DOHH2 (cell line): ENCODE results near the gene TCTN1.
"Not testable (repeated sequence)": the region's sequence is repeated elsewhere in the genome, so short reads cannot be mapped to it uniquely, and the experiment has no call there.

Experiments
- H3F3A ChIP-seq: fragments of 200-600 bp; sonication (generic), shearing (Covaris generic); 2 replicates; pipeline ENCODE4 v1.6.0; 2016; ENCODE audit warnings: antibody characterized with exemption, mild to moderate bottlenecking; ENCODE audit not compliant: control insufficient read depth, insufficient read depth
- H3K27ac ChIP-seq: fragments of 200-600 bp; sonication (generic); 2 replicates; pipeline ENCODE4 v1.5.1; 2014; ENCODE audit warnings: low read depth, mild to moderate bottlenecking, low read length, moderate library complexity
- H3K27me3 ChIP-seq: fragments of 200-600 bp; sonication (generic); 2 replicates; pipeline ENCODE4 v1.6.1; 2014; ENCODE audit warnings: mild to moderate bottlenecking, low read length, mixed read lengths; ENCODE audit not compliant: control insufficient read depth
- H3K36me3 ChIP-seq: fragments of 200-600 bp; sonication (generic); 2 replicates; pipeline ENCODE4 v1.6.1; 2014; ENCODE audit warnings: mild to moderate bottlenecking, low read length, moderate library complexity, mixed read lengths; ENCODE audit not compliant: control insufficient read depth
- H3K4me1 ChIP-seq: fragments of 200-600 bp; sonication (generic); 2 replicates; pipeline ENCODE4 v1.6.1; 2014; ENCODE audit warnings: mild to moderate bottlenecking, low read length, mixed read lengths; ENCODE audit not compliant: control insufficient read depth
- H3K4me2 ChIP-seq: fragments of 200-600 bp; sonication (generic); 2 replicates; pipeline ENCODE4 v1.6.0; 2014; ENCODE audit warnings: mild to moderate bottlenecking, low read length, moderate library complexity
- H3K4me3 ChIP-seq: fragments of 200-600 bp; sonication (generic); 2 replicates; pipeline ENCODE4 v1.5.1; 2014; ENCODE audit warnings: mild to moderate bottlenecking, low read length, mixed read lengths
- H3K79me2 ChIP-seq: fragments of 200-600 bp; sonication (generic); 2 replicates; pipeline ENCODE4 v1.6.1; 2014; ENCODE audit warnings: mild to moderate bottlenecking, low read length, mixed read lengths; ENCODE audit not compliant: control insufficient read depth
- H3K9me2 ChIP-seq: fragments of 200-600 bp; sonication (generic); replicated peaks from 2 replicates; pipeline ENCODE4 v1.6.1; 2014; ENCODE audit warnings: mild to moderate bottlenecking, low read length, mixed read lengths; ENCODE audit not compliant: control insufficient read depth
- H3K9me3 ChIP-seq: fragments of 200-600 bp; sonication (generic); 2 replicates; pipeline ENCODE4 v1.6.1; 2014; ENCODE audit warnings: antibody characterized with exemption, low read length, mixed read lengths; ENCODE audit not compliant: control insufficient read depth, insufficient read depth
- H4K20me1 ChIP-seq: fragments of 200-600 bp; sonication (generic); 2 replicates; pipeline ENCODE4 v1.6.0; 2014; ENCODE audit warnings: low read depth, mild to moderate bottlenecking, antibody characterized with exemption, low read length, moderate library complexity; ENCODE audit not compliant: control insufficient read depth, insufficient read depth
- EZH2phosphoT487 ChIP-seq: fragments of 200-600 bp; sonication (generic); IDR thresholded peaks from 2 replicates; pipeline ENCODE4 v1.6.1; 2017; ENCODE audit warnings: borderline replicate concordance, mild to moderate bottlenecking, antibody characterized with exemption, low read length, moderate library complexity, mixed read lengths
- TF ChIP-seq, protein P1 (sequence below): fragments of 200-600 bp; sonication (generic); IDR thresholded peaks from one replicate; pipeline ENCODE4 v1.5.1; 2014; ENCODE audit warnings: antibody characterized with exemption, mild to moderate bottlenecking, low read depth, low read length; ENCODE audit not compliant: poor library complexity, severe bottlenecking

TCTN1 gene

GRCh38 chr12:110566993-110567392 is 46.9 kb upstream of the TCTN1 start:
- H4K20me1 ChIP-seq: peaks cover 8% of the 10 kb centered on the region; the same call in 1 of the 2 replicates
- H3K36me3 ChIP-seq: peaks cover 11% of the 10 kb centered on the region
- TF ChIP-seq EZH2phosphoT487: no peak
- TF ChIP-seq, protein P1, sequence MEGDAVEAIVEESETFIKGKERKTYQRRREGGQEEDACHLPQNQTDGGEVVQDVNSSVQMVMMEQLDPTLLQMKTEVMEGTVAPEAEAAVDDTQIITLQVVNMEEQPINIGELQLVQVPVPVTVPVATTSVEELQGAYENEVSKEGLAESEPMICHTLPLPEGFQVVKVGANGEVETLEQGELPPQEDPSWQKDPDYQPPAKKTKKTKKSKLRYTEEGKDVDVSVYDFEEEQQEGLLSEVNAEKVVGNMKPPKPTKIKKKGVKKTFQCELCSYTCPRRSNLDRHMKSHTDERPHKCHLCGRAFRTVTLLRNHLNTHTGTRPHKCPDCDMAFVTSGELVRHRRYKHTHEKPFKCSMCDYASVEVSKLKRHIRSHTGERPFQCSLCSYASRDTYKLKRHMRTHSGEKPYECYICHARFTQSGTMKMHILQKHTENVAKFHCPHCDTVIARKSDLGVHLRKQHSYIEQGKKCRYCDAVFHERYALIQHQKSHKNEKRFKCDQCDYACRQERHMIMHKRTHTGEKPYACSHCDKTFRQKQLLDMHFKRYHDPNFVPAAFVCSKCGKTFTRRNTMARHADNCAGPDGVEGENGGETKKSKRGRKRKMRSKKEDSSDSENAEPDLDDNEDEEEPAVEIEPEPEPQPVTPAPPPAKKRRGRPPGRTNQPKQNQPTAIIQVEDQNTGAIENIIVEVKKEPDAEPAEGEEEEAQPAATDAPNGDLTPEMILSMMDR: no peak
- no peak overlapping the region for H3K27ac ChIP-seq
- peaks cover 88% of the 10 kb centered on the region for H3K79me2 ChIP-seq
- H3K4me3 ChIP-seq: no peak overlapping the region; the same call in 1 of the 2 replicates
- no peaks in the 10 kb centered on the region for H3K9me2 ChIP-seq
- H3K4me2 ChIP-seq: no peak overlapping the region
- H3K9me3 ChIP-seq: peaks cover 8% of the 10 kb centered on the region
- peaks cover 24% of the 10 kb centered on the region; the same call in 1 of the 2 replicates for H3F3A ChIP-seq
- peaks cover 58% of the 10 kb centered on the region for H3K4me1 ChIP-seq
- no peaks in the 10 kb centered on the region for H3K27me3 ChIP-seq

GRCh38 chr12:110568752-110569151 is 45.2 kb upstream of the TCTN1 start:
- Histone ChIP-seq H3K79me2 (peaks cover 88% of the 10 kb centered on the region), H4K20me1 (peaks cover 8% of the 10 kb centered on the region; the same call in 1 of the 2 replicates), H3K27ac (no peak overlapping the region), H3F3A (peaks cover 20% of the 10 kb centered on the region; the same call in 1 of the 2 replicates), H3K4me1 (peaks cover 40% of the 10 kb centered on the region), H3K36me3 (peaks cover 23% of the 10 kb centered on the region), H3K4me3 (no peak overlapping the region), H3K27me3 (no peaks in the 10 kb centered on the region), H3K4me2 (no peak overlapping the region), H3K9me3 (peaks cover 18% of the 10 kb centered on the region), H3K9me2 (no peaks in the 10 kb centered on the region)
- TF ChIP-seq EZH2phosphoT487: no peak
- TF ChIP-seq, protein P1: no peak

DNA sequence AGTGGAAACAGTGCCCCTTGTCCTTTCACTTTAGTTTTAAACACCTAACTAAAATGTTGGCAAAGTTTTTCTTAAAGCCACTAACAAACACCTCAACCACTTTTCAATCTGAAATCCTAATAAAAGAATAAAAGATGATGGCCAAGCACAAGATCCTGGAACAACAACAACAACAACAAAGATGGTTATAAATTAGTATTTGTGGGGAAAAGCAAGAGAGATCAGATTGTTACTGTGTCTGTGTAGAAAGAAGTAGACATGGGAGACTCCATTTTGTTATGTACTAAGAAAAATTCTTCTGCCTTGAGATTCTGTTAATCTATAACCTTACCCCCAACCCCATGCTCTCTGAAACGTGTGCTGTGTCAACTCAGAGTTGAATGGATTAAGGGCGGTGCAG is 44.1 kb upstream of the TCTN1 start:
- H4K20me1 ChIP-seq, H3K4me3 ChIP-seq, H3F3A ChIP-seq, H3K27me3 ChIP-seq, H3K27ac ChIP-seq, H3K9me2 ChIP-seq, H3K4me2 ChIP-seq: not testable (repeated sequence)
- Histone ChIP-seq H3K79me2 (peaks cover 88% of the 10 kb centered on the region), H3K9me3 (peaks cover 18% of the 10 kb centered on the region), H3K4me1 (peaks cover 31% of the 10 kb centered on the region), H3K36me3 (peaks cover 27% of the 10 kb centered on the region)

- H4K20me1 ChIP-seq, H3K27ac ChIP-seq, H3K27me3 ChIP-seq, H3K9me2 ChIP-seq, H3K4me3 ChIP-seq, H3F3A ChIP-seq, H3K4me2 ChIP-seq: not testable (repeated sequence)
- Histone ChIP-seq H3K9me3 (peaks cover 18% of the 10 kb centered on the region), H3K4me1 (peaks cover 21% of the 10 kb centered on the region), H3K36me3 (peaks cover 27% of the 10 kb centered on the region), H3K79me2 (peaks cover 88% of the 10 kb centered on the region)
These were observed 43.1 kb upstream of the TCTN1 start for GRCh38 chr12:110570798-110571197.
